Nephron progenitor cell (in vitro differentiated cells): ENCODE measurements around the gene GAD1.

Experiments used
- DNase-seq: peaks from one replicate; pipeline ENCODE4 v3.0.0; 2021
- H3K27ac Mint-ChIP-seq: 2 replicates; pipeline ENCODE4 v1.8.0; 2021; ENCODE audit warnings: mild to moderate bottlenecking, moderate library complexity, mixed read lengths
- H3K27me3 Mint-ChIP-seq: 2 replicates; pipeline ENCODE4 v1.8.0; 2021; ENCODE audit warnings: mild to moderate bottlenecking, low read depth, mixed read lengths; ENCODE audit not compliant: poor library complexity
- H3K36me3 Mint-ChIP-seq: 2 replicates; pipeline ENCODE4 v1.8.0; 2021; ENCODE audit warnings: low read depth, mixed read lengths
- H3K4me1 Mint-ChIP-seq: 2 replicates; pipeline ENCODE4 v1.8.0; 2021; ENCODE audit warnings: mixed read lengths
- H3K4me3 Mint-ChIP-seq: 2 replicates; pipeline ENCODE4 v1.8.0; 2021; ENCODE audit warnings: mild to moderate bottlenecking, moderate library complexity, mixed read lengths
- H3K9me3 Mint-ChIP-seq: 2 replicates; pipeline ENCODE4 v1.8.0; 2021; ENCODE audit warnings: mild to moderate bottlenecking, moderate library complexity, mixed read lengths
- CTCF ChIP-seq: fragments of 200-600 bp; sonication (generic); IDR thresholded peaks from 2 replicates; pipeline ENCODE4 v1.5.0; 2021; ENCODE audit warnings: antibody characterized with exemption

Gene GAD1

GRCh38 chr2:170806548-170806947 lies 10.1 kb upstream of the GAD1 start:
- TF ChIP-seq CTCF: no peak
- Mint-ChIP-seq H3K27me3 (no peaks in the 10 kb centered on the region), H3K9me3 (no peaks in the 10 kb centered on the region), H3K36me3 (no peaks in the 10 kb centered on the region), H3K27ac (no peak overlapping the region), H3K4me1 (peaks cover 13% of the 10 kb centered on the region), H3K4me3 (no peak overlapping the region)
- no peak for DNase-seq

- Mint-ChIP-seq H3K4me3 (peak overlapping the region; percentile 88), H3K36me3 (no peaks in the 10 kb centered on the region), H3K9me3 (no peaks in the 10 kb centered on the region), H3K4me1 (peaks cover 53% of the 10 kb centered on the region), H3K27ac (peak overlapping the region; percentile 77), H3K27me3 (peaks cover 18% of the 10 kb centered on the region)
- peak; percentile 61 for DNase-seq
- TF ChIP-seq CTCF: peak; percentile 71
Measured at GRCh38 chr2:170812710-170813600, 3.7 kb upstream of the GAD1 start.

- peak overlapping the region; percentile 88 for H3K4me3 Mint-ChIP-seq
- peak; percentile 86 for DNase-seq
- no peak for TF ChIP-seq CTCF
- H3K27me3 Mint-ChIP-seq: peaks cover 18% of the 10 kb centered on the region
- no peak overlapping the region for H3K27ac Mint-ChIP-seq
- H3K36me3 Mint-ChIP-seq: no peaks in the 10 kb centered on the region
- no peaks in the 10 kb centered on the region for H3K9me3 Mint-ChIP-seq
- peaks cover 58% of the 10 kb centered on the region for H3K4me1 Mint-ChIP-seq
Measured at GRCh38 chr2:170813611-170814532, 2.8 kb upstream of the GAD1 start.

- H3K27me3 Mint-ChIP-seq: peaks cover 18% of the 10 kb centered on the region
- H3K27ac Mint-ChIP-seq: no peak overlapping the region
- peak overlapping the region; percentile 88 for H3K4me3 Mint-ChIP-seq
- H3K4me1 Mint-ChIP-seq: peaks cover 59% of the 10 kb centered on the region
- H3K36me3 Mint-ChIP-seq: no peaks in the 10 kb centered on the region
- DNase-seq: peak; percentile 23
- TF ChIP-seq CTCF: no peak
- H3K9me3 Mint-ChIP-seq: no peaks in the 10 kb centered on the region
Measured at GRCh38 chr2:170814533-170815230, 2.0 kb upstream of the GAD1 start.

GRCh38 chr2:170815311-170815710 lies 1.4 kb upstream of the GAD1 start:
- no peak for TF ChIP-seq CTCF
- DNase-seq: no peak
- peak overlapping the region; percentile 88 for H3K4me3 Mint-ChIP-seq
- peaks cover 63% of the 10 kb centered on the region for H3K4me1 Mint-ChIP-seq
- H3K27me3 Mint-ChIP-seq: peaks cover 18% of the 10 kb centered on the region
- no peak overlapping the region for H3K27ac Mint-ChIP-seq
- H3K36me3 Mint-ChIP-seq: no peaks in the 10 kb centered on the region
- H3K9me3 Mint-ChIP-seq: no peaks in the 10 kb centered on the region
